ENCODE data around the gene PLCL1. TPM values are rescaled to one million over a fixed set of nuclear protein-coding genes. Genes with fewer than 3 reads are reported as not detected.

PLCL1 gene
- total and polyA plus RNA-seq, 2 donors (not counting 3 experiments of a cell fraction or from before 2014, with no cell fraction given) = 0.79 to 3.4 TPM

GRCh38 chr2:198077477-198077876, 273.1 kb downstream of the PLCL1 start:
- Histone ChIP-seq H3K4me1 (ENCODE audit: control insufficient read depth, extremely low read depth, insufficient read depth, low read length) (no peaks in the 10 kb centered on the region), H3K4me3 (replicated peaks in 1 of 3; ENCODE audit: insufficient read depth in 1 of 3, low read depth in 1 of 3, low read length in 3 of 3) (no peak overlapping the region), H3K79me2 (ENCODE audit: control insufficient read depth, insufficient read depth, low read length) (no peaks in the 10 kb centered on the region), H3K27ac (ENCODE audit: insufficient read depth, low read depth, low read length) (no peak overlapping the region), H3K4me2 (ENCODE audit: insufficient read depth, low read length) (no peak overlapping the region), H3K36me3 (ENCODE audit: control insufficient read depth in 2 of 2, extremely low read depth in 1 of 2, insufficient read depth in 2 of 2, low read length in 2 of 2) (no peaks in the 10 kb centered on the region), H3K27me3 (ENCODE audit: control insufficient read depth in 2 of 2, insufficient read depth in 2 of 2, low read length in 2 of 2) (no peaks in the 10 kb centered on the region), H3K9me3 (replicated peaks; ENCODE audit: control insufficient read depth, insufficient read depth, low read length) (no peaks in the 10 kb centered on the region), H3K9ac (replicated peaks; ENCODE audit: extremely low read depth, insufficient read depth, low read length) (no peak overlapping the region), H3K9me1 (replicated peaks; ENCODE audit: control insufficient read depth, extremely low read depth, insufficient read depth, low read length) (no peaks in the 10 kb centered on the region), H4K20me1 (replicated peaks; ENCODE audit: control insufficient read depth, extremely low read depth, insufficient read depth, low read length) (no peaks in the 10 kb centered on the region), H2AFZ (ENCODE audit: low read depth, low read length) (no peak overlapping the region)
- TF ChIP-seq JUN (IDR thresholded peaks at IDR 0.05; ENCODE audit: borderline replicate concordance, insufficient read depth, insufficient read length, low read depth) = no peak
- DNase-seq (ENCODE audit: low read depth, low spot score) (no peak), FAIRE-seq (no peak)
- no TSS peak for BruUV-seq (replicated peaks)
- ChIA-PET CTCF (no interaction called here), POLR2A (no interaction called here)
- dilution Hi-C loops (cut with MboI; ENCODE audit: extremely low pct_ligation_motif_present, low sequenced_read_pairs) = no loop called here
- intact Hi-C loops (cut with micrococcal nuclease) = no loop called here

DNA sequence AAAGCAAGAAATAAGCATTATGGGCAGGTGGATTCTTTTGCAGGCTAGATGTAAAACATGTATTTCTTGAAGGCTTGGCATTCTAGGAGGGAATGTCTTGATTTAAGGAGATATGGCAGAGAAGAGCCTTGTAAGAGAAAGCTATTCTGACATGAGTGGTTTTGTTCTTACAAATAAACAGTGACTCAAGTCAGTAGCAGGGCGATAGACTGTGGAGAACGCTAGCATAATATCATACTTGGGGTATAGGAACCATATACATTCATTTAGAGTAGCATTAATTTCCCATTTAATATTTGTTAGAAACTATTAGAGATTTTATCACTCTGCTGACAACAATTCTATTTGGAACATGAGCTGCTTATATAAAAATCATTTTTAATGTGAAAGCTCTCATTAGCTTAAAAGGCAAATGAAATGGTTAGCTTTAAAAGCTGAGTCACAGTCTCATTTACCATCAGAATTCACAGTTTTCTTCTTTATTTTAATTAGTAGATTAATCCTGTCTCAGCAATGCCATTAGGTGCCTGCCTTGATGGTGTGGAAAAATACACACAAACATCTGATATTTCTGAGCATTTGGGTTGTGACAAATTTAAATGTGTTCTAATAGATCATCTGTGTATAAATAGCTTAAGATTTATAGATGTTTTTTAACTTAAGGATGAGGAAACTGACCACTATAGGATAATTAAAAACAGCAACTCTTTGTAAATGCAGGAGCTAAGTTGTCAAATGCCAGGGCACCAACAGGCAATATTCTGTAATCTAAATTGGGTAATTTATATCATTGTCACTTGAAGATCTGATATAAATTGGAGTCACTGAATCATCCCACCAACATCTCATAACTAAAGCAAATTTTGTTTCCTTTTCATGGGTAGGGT, 276.7 kb downstream of the PLCL1 start:
- Histone ChIP-seq H3K9me3 (replicated peaks; ENCODE audit: control insufficient read depth, insufficient read depth, low read length) (no peaks in the 10 kb centered on the region), H2AFZ (ENCODE audit: low read depth, low read length) (no peak overlapping the region), H3K27me3 (ENCODE audit: control insufficient read depth in 2 of 2, insufficient read depth in 2 of 2, low read length in 2 of 2) (no peaks in the 10 kb centered on the region), H3K27ac (ENCODE audit: insufficient read depth, low read depth, low read length) (no peak overlapping the region), H3K4me3 (replicated peaks in 1 of 3; ENCODE audit: insufficient read depth in 1 of 3, low read depth in 1 of 3, low read length in 3 of 3) (no peak overlapping the region), H3K4me2 (ENCODE audit: insufficient read depth, low read length) (no peak overlapping the region), H3K79me2 (ENCODE audit: control insufficient read depth, insufficient read depth, low read length) (no peaks in the 10 kb centered on the region), H4K20me1 (replicated peaks; ENCODE audit: control insufficient read depth, extremely low read depth, insufficient read depth, low read length) (no peaks in the 10 kb centered on the region), H3K9me1 (replicated peaks; ENCODE audit: control insufficient read depth, extremely low read depth, insufficient read depth, low read length) (no peaks in the 10 kb centered on the region), H3K9ac (replicated peaks; ENCODE audit: extremely low read depth, insufficient read depth, low read length) (no peak overlapping the region), H3K4me1 (ENCODE audit: control insufficient read depth, extremely low read depth, insufficient read depth, low read length) (no peaks in the 10 kb centered on the region), H3K36me3 (ENCODE audit: control insufficient read depth in 2 of 2, extremely low read depth in 1 of 2, insufficient read depth in 2 of 2, low read length in 2 of 2) (no peaks in the 10 kb centered on the region)
- no TSS peak for BruUV-seq (replicated peaks)
- DNase-seq (ENCODE audit: low read depth, low spot score) = no peak
- dilution Hi-C loops (cut with MboI; ENCODE audit: extremely low pct_ligation_motif_present, low sequenced_read_pairs) = no loop called here
- TF ChIP-seq GATA2 (IDR thresholded peaks at IDR 0.05; ENCODE audit: insufficient read depth, insufficient read length, low read depth, low read length) (no peak), MAX (IDR thresholded peaks at IDR 0.05; ENCODE audit: insufficient read depth, insufficient read length) (no peak), JUN (IDR thresholded peaks at IDR 0.05; ENCODE audit: borderline replicate concordance, insufficient read depth, insufficient read length, low read depth) (no peak), POLR2A (IDR thresholded peaks at IDR 0.05; ENCODE audit: low read depth, low read length) (no peak), EZH2 (IDR thresholded peaks at IDR 0.05; ENCODE audit: borderline replicate concordance, low read depth, low read length, severe bottlenecking) (no peak), MYC (IDR thresholded peaks at IDR 0.05; ENCODE audit: low read depth, low read length) (no peak), POLR2AphosphoS5 (IDR thresholded peaks at IDR 0.05; ENCODE audit: insufficient read depth, low read depth, low read length) (no peak)
- intact Hi-C loops (cut with micrococcal nuclease) = no loop called here
- ChIA-PET CTCF (interaction anchor here (1.1 to 2.0 kb wide), 3 partner anchors 13 to 46 kb away, joined by 3 to 7 read pairs (median 4); no protein-coding TSS in a partner anchor), POLR2A (no interaction called here)
- FAIRE-seq = no peak
